ENCODE data around the gene LIMK1. TPM values are rescaled to one million over a fixed set of nuclear protein-coding genes. Genes with fewer than 3 reads are reported as not detected.
A peak's percentile ranks its signal among the peaks of the same experiment; 100 is the strongest.

LIMK1 gene
- polyA plus RNA-seq, 1 donor (not counting 4 experiments of a cell fraction or from before 2014, with no cell fraction given): 13.3 TPM

DNA sequence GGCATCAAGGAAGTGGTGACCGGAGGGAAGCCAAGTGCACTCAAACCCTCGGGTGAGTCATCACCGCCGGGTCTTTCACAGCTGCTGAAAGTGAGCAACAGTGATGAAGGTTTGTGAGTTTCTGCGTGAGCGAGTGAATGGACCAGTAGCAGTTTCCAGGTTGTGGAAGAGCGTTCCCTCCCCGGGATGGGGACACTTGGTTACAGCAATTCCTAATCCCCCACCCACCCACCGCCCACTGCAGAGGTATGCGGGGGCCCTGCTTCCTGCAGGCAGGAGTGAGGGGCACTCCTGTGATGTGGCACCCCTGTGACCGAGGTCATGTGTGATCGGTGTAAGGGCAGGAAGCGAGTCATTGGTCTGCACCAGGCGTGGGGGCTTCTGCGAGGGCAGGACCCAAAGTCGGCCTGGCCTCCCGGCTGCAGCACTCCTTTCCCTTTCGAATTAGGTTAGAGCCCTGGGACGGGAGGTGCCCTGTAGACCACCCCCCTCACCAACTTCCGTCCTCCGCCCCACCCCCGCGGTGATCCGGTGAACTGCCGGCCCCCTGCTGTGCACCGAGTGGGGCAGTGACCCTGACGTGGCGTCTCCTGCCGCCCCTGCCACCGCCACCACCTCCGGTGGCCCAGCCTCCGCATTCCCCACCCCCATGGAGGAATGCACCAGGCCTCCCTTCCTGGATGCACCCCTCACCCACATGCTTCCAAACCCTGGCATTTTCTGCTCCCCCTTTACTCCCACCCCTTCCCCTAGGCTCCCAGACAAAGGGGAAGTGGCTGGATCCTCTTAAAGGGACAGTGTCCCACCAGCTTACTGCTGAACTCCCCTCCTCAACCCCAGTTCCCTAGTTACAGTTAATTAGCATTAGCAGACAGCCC is 10.9 kb downstream of the LIMK1 start:
- Histone ChIP-seq H3K9me1 (ENCODE audit: control insufficient read depth, extremely low read depth, insufficient read depth, low read length) (peaks cover 3% of the 10 kb centered on the region), H2AFZ (ENCODE audit: control insufficient read depth, low read length) (no peak overlapping the region), H3K4me1 (ENCODE audit: control insufficient read depth, extremely low read depth, insufficient read depth, low read length) (peaks cover 19% of the 10 kb centered on the region), H3K9me3 (ENCODE audit: control insufficient read depth, low read depth, low read length) (peaks cover 17% of the 10 kb centered on the region), H3K79me2 (ENCODE audit: control insufficient read depth, insufficient read depth, low read length) (peaks cover 7% of the 10 kb centered on the region), H4K20me1 (ENCODE audit: control insufficient read depth, extremely low read depth, insufficient read depth, low read length) (no peaks in the 10 kb centered on the region), H3K4me2 (ENCODE audit: control insufficient read depth, extremely low read depth, insufficient read depth, low read depth, low read length) (peak overlapping the region; percentile 22), H3K36me3 (ENCODE audit: control insufficient read depth in 2 of 2, extremely low read depth in 1 of 2, insufficient read depth in 2 of 2, low read length in 2 of 2) (peaks cover 14 to 18% of the 10 kb centered on the region in 2 experiments), H3K27me3 (ENCODE audit: control insufficient read depth, extremely low read depth, insufficient read depth, low read length) (no peaks in the 10 kb centered on the region), H3K4me3 (ENCODE audit: control insufficient read depth in 2 of 3, extremely low read depth in 1 of 3, insufficient read depth in 2 of 3, low read depth in 1 of 3, low read length in 3 of 3) (no peak overlapping the region), H3K9ac (ENCODE audit: control insufficient read depth, extremely low read depth, insufficient read depth, low read length) (no peak overlapping the region), H3K27ac (ENCODE audit: control insufficient read depth, insufficient read depth, low read length) (peak overlapping the region; percentile 12)
- TF ChIP-seq, protein P1, sequence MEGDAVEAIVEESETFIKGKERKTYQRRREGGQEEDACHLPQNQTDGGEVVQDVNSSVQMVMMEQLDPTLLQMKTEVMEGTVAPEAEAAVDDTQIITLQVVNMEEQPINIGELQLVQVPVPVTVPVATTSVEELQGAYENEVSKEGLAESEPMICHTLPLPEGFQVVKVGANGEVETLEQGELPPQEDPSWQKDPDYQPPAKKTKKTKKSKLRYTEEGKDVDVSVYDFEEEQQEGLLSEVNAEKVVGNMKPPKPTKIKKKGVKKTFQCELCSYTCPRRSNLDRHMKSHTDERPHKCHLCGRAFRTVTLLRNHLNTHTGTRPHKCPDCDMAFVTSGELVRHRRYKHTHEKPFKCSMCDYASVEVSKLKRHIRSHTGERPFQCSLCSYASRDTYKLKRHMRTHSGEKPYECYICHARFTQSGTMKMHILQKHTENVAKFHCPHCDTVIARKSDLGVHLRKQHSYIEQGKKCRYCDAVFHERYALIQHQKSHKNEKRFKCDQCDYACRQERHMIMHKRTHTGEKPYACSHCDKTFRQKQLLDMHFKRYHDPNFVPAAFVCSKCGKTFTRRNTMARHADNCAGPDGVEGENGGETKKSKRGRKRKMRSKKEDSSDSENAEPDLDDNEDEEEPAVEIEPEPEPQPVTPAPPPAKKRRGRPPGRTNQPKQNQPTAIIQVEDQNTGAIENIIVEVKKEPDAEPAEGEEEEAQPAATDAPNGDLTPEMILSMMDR (optimal IDR thresholded peaks at IDR 0.05 in 1 of 3, IDR thresholded peaks at IDR 0.05 in 1 of 3, conservative IDR thresholded peaks at IDR 0.05 in 1 of 3; ENCODE audit: extremely low read depth in 1 of 3, insufficient read depth in 2 of 3, low read length in 3 of 3): no peak
- no peak for TF ChIP-seq EZH2 (IDR thresholded peaks at IDR 0.05; ENCODE audit: low read length)
- no peak for DNase-seq (ENCODE audit: low read depth, low spot score)
- peak; percentile 67 for FAIRE-seq
- dilution Hi-C loops (cut with MboI; ENCODE audit: extremely low pct_ligation_motif_present, low sequenced_read_pairs): no loop called here

DNA sequence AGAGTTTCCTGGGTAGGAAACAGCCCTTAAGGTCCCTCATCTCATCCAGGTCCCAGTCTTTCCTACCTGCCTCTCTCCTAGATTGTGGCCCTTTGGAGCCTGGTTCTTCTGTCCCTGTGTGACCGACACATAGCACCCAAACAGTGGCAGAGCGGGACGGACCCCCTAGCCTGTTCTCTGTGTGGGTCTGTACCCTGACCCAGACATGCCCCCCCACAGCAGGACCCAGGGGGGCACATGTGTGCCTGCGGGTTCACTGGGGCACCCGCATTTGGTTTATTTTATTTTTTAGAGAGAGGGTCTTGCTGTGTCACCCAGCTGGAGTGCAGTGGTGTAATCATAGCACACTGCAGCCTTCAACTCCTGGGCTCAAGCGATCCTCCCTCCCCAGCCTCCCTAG is 11.5 kb downstream of the LIMK1 start:
- dilution Hi-C loops (cut with MboI; ENCODE audit: extremely low pct_ligation_motif_present, low sequenced_read_pairs): no loop called here
- H4K20me1 ChIP-seq (ENCODE audit: control insufficient read depth, extremely low read depth, insufficient read depth, low read length): no peaks in the 10 kb centered on the region
- H3K27ac ChIP-seq (ENCODE audit: control insufficient read depth, insufficient read depth, low read length): no peak overlapping the region
- peaks cover 19% of the 10 kb centered on the region for H3K4me1 ChIP-seq (ENCODE audit: control insufficient read depth, extremely low read depth, insufficient read depth, low read length)
- H2AFZ ChIP-seq (ENCODE audit: control insufficient read depth, low read length): no peak overlapping the region
- peaks cover 3% of the 10 kb centered on the region for H3K9me1 ChIP-seq (ENCODE audit: control insufficient read depth, extremely low read depth, insufficient read depth, low read length)
- no peak overlapping the region for H3K4me3 ChIP-seq (ENCODE audit: control insufficient read depth in 2 of 3, extremely low read depth in 1 of 3, insufficient read depth in 2 of 3, low read depth in 1 of 3, low read length in 3 of 3)
- H3K4me2 ChIP-seq (ENCODE audit: control insufficient read depth, extremely low read depth, insufficient read depth, low read depth, low read length): no peak overlapping the region
- peaks cover 16 to 21% of the 10 kb centered on the region in 2 experiments for H3K36me3 ChIP-seq (ENCODE audit: control insufficient read depth in 2 of 2, extremely low read depth in 1 of 2, insufficient read depth in 2 of 2, low read length in 2 of 2)
- FAIRE-seq (no peak), DNase-seq (ENCODE audit: low read depth, low spot score) (no peak)
- H3K79me2 ChIP-seq (ENCODE audit: control insufficient read depth, insufficient read depth, low read length): peaks cover 7% of the 10 kb centered on the region
- H3K27me3 ChIP-seq (ENCODE audit: control insufficient read depth, extremely low read depth, insufficient read depth, low read length): no peaks in the 10 kb centered on the region
- no peak overlapping the region for H3K9ac ChIP-seq (ENCODE audit: control insufficient read depth, extremely low read depth, insufficient read depth, low read length)
- TF ChIP-seq, protein P1 (optimal IDR thresholded peaks at IDR 0.05 in 1 of 3, IDR thresholded peaks at IDR 0.05 in 1 of 3, conservative IDR thresholded peaks at IDR 0.05 in 1 of 3; ENCODE audit: extremely low read depth in 1 of 3, insufficient read depth in 2 of 3, low read length in 3 of 3): no peak
- TF ChIP-seq EZH2 (IDR thresholded peaks at IDR 0.05; ENCODE audit: low read length): no peak
- peaks cover 17% of the 10 kb centered on the region for H3K9me3 ChIP-seq (ENCODE audit: control insufficient read depth, low read depth, low read length)
